ENCODE data around the gene ADGB.

ADGB gene

DNA sequence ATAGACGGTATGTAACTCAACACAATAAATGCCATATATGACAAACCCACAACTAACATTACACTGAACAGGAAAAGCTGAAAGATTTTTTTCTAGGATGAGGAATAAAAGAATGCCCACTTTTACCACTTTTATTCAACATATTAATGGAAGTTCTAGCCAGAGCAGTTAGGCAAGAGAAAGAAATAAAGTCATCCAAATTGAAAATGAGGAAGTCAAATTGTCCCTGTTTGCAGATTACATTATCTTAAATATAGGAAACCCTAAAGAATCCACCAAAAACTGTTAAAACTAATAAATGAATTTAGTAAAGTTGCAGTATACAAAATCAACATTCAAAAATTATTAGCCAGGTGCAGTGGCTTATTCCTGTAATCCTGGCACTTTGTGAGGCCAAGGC, 24.6 kb upstream of the ADGB start:
- no peak overlapping the region for H3K4me3 ChIP-seq (replicated peaks; ENCODE audit: low read depth, low read length)
- no peaks in the 10 kb centered on the region for H3K36me3 ChIP-seq (ENCODE audit: control insufficient read depth, insufficient read depth, low read length)
- DNase-seq (ENCODE audit: extremely low read depth, insufficient read length) = no peak
- no peaks in the 10 kb centered on the region for H3K27me3 ChIP-seq (replicated peaks; ENCODE audit: control insufficient read depth, insufficient read depth, low read length)
- TF ChIP-seq, protein P1, sequence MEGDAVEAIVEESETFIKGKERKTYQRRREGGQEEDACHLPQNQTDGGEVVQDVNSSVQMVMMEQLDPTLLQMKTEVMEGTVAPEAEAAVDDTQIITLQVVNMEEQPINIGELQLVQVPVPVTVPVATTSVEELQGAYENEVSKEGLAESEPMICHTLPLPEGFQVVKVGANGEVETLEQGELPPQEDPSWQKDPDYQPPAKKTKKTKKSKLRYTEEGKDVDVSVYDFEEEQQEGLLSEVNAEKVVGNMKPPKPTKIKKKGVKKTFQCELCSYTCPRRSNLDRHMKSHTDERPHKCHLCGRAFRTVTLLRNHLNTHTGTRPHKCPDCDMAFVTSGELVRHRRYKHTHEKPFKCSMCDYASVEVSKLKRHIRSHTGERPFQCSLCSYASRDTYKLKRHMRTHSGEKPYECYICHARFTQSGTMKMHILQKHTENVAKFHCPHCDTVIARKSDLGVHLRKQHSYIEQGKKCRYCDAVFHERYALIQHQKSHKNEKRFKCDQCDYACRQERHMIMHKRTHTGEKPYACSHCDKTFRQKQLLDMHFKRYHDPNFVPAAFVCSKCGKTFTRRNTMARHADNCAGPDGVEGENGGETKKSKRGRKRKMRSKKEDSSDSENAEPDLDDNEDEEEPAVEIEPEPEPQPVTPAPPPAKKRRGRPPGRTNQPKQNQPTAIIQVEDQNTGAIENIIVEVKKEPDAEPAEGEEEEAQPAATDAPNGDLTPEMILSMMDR (IDR thresholded peaks at IDR 0.05; ENCODE audit: insufficient read depth, low read length, poor library complexity, severe bottlenecking) = no peak

- no peak for DNase-seq (ENCODE audit: extremely low read depth, insufficient read length)
- TF ChIP-seq, protein P1 (IDR thresholded peaks at IDR 0.05; ENCODE audit: insufficient read depth, low read length, poor library complexity, severe bottlenecking) = no peak
- Histone ChIP-seq H3K36me3 (ENCODE audit: control insufficient read depth, insufficient read depth, low read length) (no peaks in the 10 kb centered on the region), H3K4me3 (replicated peaks; ENCODE audit: low read depth, low read length) (no peak overlapping the region), H3K27me3 (replicated peaks; ENCODE audit: control insufficient read depth, insufficient read depth, low read length) (no peaks in the 10 kb centered on the region)
These were observed 20.7 kb upstream of the ADGB start for GRCh38 chr6:146578054-146578453.

- no peaks in the 10 kb centered on the region for H3K36me3 ChIP-seq (ENCODE audit: control insufficient read depth, insufficient read depth, low read length)
- no peak for DNase-seq (ENCODE audit: extremely low read depth, insufficient read length)
- TF ChIP-seq, protein P1 (IDR thresholded peaks at IDR 0.05; ENCODE audit: insufficient read depth, low read length, poor library complexity, severe bottlenecking) = no peak
- no peak overlapping the region for H3K4me3 ChIP-seq (replicated peaks; ENCODE audit: low read depth, low read length)
- no peaks in the 10 kb centered on the region for H3K27me3 ChIP-seq (replicated peaks; ENCODE audit: control insufficient read depth, insufficient read depth, low read length)
These were observed 16.8 kb upstream of the ADGB start for GRCh38 chr6:146581968-146582367.

GRCh38 chr6:146582857-146583256, 15.9 kb upstream of the ADGB start:
- no peaks in the 10 kb centered on the region for H3K27me3 ChIP-seq (replicated peaks; ENCODE audit: control insufficient read depth, insufficient read depth, low read length)
- no peak overlapping the region for H3K4me3 ChIP-seq (replicated peaks; ENCODE audit: low read depth, low read length)
- DNase-seq (ENCODE audit: extremely low read depth, insufficient read length) = no peak
- H3K36me3 ChIP-seq (ENCODE audit: control insufficient read depth, insufficient read depth, low read length) = no peaks in the 10 kb centered on the region
- TF ChIP-seq, protein P1 (IDR thresholded peaks at IDR 0.05; ENCODE audit: insufficient read depth, low read length, poor library complexity, severe bottlenecking) = no peak

GRCh38 chr6:146583966-146584365, 14.8 kb upstream of the ADGB start:
- Histone ChIP-seq H3K36me3 (ENCODE audit: control insufficient read depth, insufficient read depth, low read length) (no peaks in the 10 kb centered on the region), H3K27me3 (replicated peaks; ENCODE audit: control insufficient read depth, insufficient read depth, low read length) (no peaks in the 10 kb centered on the region), H3K4me3 (replicated peaks; ENCODE audit: low read depth, low read length) (no peak overlapping the region)
- DNase-seq (ENCODE audit: extremely low read depth, insufficient read length) = no peak
- TF ChIP-seq, protein P1 (IDR thresholded peaks at IDR 0.05; ENCODE audit: insufficient read depth, low read length, poor library complexity, severe bottlenecking) = no peak

DNA sequence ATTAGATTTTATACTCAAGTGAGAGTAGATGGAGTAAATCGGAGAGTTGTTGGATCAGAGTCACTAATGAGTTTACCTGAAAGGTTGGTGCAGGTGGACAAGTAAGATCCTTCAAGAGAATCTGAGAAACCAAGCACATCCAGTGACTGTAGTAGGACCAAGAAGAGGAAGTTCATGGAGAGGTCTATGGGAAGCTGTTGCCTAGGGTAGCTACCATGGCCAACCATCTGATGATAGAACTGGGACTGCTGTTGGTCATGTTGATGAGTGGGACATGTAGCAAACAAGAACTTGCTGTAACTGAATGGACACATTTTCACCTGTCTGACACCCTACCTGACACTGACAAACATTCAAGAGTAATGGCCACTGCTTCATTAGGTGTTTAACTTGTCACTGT, 11.3 kb upstream of the ADGB start:
- TF ChIP-seq, protein P1 (IDR thresholded peaks at IDR 0.05; ENCODE audit: insufficient read depth, low read length, poor library complexity, severe bottlenecking) = no peak
- Histone ChIP-seq H3K27me3 (replicated peaks; ENCODE audit: control insufficient read depth, insufficient read depth, low read length) (no peaks in the 10 kb centered on the region), H3K36me3 (ENCODE audit: control insufficient read depth, insufficient read depth, low read length) (no peaks in the 10 kb centered on the region), H3K4me3 (replicated peaks; ENCODE audit: low read depth, low read length) (no peak overlapping the region)
- no peak for DNase-seq (ENCODE audit: extremely low read depth, insufficient read length)

All from GM06990 (cell line).